ENCODE data around the gene MSX2. TPM values are rescaled to one million over a fixed set of nuclear protein-coding genes. Genes with fewer than 3 reads are reported as not detected.

The MSX2 gene
- total RNA-seq, 1 experiment from 2014 or later: 11.3 TPM

DNA sequence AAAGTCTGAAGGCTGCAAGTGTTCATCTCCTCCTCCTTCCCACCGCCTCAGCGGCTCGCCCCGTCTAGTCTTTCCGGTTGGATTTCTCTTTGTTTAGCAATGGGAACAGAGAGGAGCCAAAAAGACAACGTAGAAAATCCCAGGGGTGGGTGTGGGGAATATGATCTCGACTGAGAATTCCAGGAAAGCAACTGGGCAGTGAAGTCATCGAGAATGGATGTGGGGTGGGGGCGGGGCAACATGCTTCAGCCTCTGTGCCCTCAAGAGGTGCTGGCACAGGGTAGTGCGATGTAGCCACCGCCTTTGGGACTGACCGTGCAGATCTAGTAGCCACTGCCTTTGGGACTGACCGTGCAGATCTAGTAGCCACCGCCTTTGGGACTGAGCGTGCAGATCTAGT lies 12.9 kb downstream of the MSX2 start:
- no peak overlapping the region for H3K4me2 ChIP-seq (ENCODE audit: low read length)
- CTCF ChIA-PET: interaction anchor here (1.4 to 6.2 kb wide), 2 partner anchors 318 to 410 kb away, joined by 3 to 47 read pairs; no protein-coding TSS in a partner anchor
- BruUV-seq (replicated peaks): no TSS peak
- no peak overlapping the region for H2AFZ ChIP-seq (ENCODE audit: low read depth, low read length, poor library complexity, severe bottlenecking)
- intact Hi-C loops (cut with micrococcal nuclease): no loop called here
- H3K9me2 ChIP-seq (ENCODE audit: insufficient read depth): no peaks in the 10 kb centered on the region
- no peaks in the 10 kb centered on the region; the same call in 1 of the 2 replicates for H3K27me3 ChIP-seq (ENCODE audit: insufficient read depth, low read length)
- H3K36me3 ChIP-seq (ENCODE audit: control insufficient read depth in 1 of 2, insufficient read depth in 2 of 2, low read length in 2 of 2): no peaks in the 10 kb centered on the region
- H3K4me3 ChIP-seq (replicated peaks in 1 of 2; ENCODE audit: low read depth in 1 of 2, low read length in 2 of 2): no peak overlapping the region
- POLR2A ChIA-PET: no interaction called here
- DNase-seq (ENCODE audit: low read depth, low spot score) (no peak), ATAC-seq (no peak)
- no peak overlapping the region for H3K27ac ChIP-seq (ENCODE audit: low read depth, low read length)
- RAD21 ChIA-PET (ENCODE audit: low non-redundant PET in 1 of 2, low total read pairs in 2 of 2, uncharacterized antibody in 2 of 2, unreplicated experiment in 2 of 2): no interaction called here
- peaks cover 10 to 16% of the 10 kb centered on the region in 2 experiments for H3K4me1 ChIP-seq (ENCODE audit: control insufficient read depth in 1 of 2, insufficient read depth in 2 of 2, low read length in 2 of 2)
- no peaks in the 10 kb centered on the region for H3K9me3 ChIP-seq (ENCODE audit: control insufficient read depth in 1 of 2, insufficient read depth in 1 of 2, low read depth in 1 of 2, low read length in 2 of 2)
- H3K79me2 ChIP-seq (ENCODE audit: insufficient read depth, low read length): no peaks in the 10 kb centered on the region
- H3K9ac ChIP-seq (ENCODE audit: low read length): no peak overlapping the region
- no peaks in the 10 kb centered on the region for H4K20me1 ChIP-seq (ENCODE audit: insufficient read depth)
- TF ChIP-seq TCF7L2 (IDR thresholded peaks at IDR 0.05; ENCODE audit: borderline replicate concordance, extremely low read depth, insufficient read depth, insufficient read length) (no peak), SRF (IDR thresholded peaks at IDR 0.05; ENCODE audit: low read depth) (no peak), FOSL1 (IDR thresholded peaks at IDR 0.05; ENCODE audit: low read depth) (no peak), EZH2 (IDR thresholded peaks at IDR 0.05) (no peak), ELF1 (IDR thresholded peaks at IDR 0.05; ENCODE audit: borderline replicate concordance, low read depth) (no peak), ZFX (IDR thresholded peaks at IDR 0.05) (no peak), RAD21 (IDR thresholded peaks at IDR 0.05; ENCODE audit: low read depth) (no peak), JUND (IDR thresholded peaks at IDR 0.05) (no peak), SIN3A (IDR thresholded peaks at IDR 0.05; ENCODE audit: low read depth) (no peak)
- TF ChIP-seq, protein P1, sequence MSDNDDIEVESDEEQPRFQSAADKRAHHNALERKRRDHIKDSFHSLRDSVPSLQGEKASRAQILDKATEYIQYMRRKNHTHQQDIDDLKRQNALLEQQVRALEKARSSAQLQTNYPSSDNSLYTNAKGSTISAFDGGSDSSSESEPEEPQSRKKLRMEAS (IDR thresholded peaks at IDR 0.05): no peak
- TF ChIP-seq, protein P2, sequence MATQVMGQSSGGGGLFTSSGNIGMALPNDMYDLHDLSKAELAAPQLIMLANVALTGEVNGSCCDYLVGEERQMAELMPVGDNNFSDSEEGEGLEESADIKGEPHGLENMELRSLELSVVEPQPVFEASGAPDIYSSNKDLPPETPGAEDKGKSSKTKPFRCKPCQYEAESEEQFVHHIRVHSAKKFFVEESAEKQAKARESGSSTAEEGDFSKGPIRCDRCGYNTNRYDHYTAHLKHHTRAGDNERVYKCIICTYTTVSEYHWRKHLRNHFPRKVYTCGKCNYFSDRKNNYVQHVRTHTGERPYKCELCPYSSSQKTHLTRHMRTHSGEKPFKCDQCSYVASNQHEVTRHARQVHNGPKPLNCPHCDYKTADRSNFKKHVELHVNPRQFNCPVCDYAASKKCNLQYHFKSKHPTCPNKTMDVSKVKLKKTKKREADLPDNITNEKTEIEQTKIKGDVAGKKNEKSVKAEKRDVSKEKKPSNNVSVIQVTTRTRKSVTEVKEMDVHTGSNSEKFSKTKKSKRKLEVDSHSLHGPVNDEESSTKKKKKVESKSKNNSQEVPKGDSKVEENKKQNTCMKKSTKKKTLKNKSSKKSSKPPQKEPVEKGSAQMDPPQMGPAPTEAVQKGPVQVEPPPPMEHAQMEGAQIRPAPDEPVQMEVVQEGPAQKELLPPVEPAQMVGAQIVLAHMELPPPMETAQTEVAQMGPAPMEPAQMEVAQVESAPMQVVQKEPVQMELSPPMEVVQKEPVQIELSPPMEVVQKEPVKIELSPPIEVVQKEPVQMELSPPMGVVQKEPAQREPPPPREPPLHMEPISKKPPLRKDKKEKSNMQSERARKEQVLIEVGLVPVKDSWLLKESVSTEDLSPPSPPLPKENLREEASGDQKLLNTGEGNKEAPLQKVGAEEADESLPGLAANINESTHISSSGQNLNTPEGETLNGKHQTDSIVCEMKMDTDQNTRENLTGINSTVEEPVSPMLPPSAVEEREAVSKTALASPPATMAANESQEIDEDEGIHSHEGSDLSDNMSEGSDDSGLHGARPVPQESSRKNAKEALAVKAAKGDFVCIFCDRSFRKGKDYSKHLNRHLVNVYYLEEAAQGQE (IDR thresholded peaks at IDR 0.05; ENCODE audit: low read depth): no peak
- TF ChIP-seq, protein P3, sequence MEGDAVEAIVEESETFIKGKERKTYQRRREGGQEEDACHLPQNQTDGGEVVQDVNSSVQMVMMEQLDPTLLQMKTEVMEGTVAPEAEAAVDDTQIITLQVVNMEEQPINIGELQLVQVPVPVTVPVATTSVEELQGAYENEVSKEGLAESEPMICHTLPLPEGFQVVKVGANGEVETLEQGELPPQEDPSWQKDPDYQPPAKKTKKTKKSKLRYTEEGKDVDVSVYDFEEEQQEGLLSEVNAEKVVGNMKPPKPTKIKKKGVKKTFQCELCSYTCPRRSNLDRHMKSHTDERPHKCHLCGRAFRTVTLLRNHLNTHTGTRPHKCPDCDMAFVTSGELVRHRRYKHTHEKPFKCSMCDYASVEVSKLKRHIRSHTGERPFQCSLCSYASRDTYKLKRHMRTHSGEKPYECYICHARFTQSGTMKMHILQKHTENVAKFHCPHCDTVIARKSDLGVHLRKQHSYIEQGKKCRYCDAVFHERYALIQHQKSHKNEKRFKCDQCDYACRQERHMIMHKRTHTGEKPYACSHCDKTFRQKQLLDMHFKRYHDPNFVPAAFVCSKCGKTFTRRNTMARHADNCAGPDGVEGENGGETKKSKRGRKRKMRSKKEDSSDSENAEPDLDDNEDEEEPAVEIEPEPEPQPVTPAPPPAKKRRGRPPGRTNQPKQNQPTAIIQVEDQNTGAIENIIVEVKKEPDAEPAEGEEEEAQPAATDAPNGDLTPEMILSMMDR (IDR thresholded peaks at IDR 0.05 in 2 of 3, conservative IDR thresholded peaks at IDR 0.05 in 1 of 3; ENCODE audit: borderline replicate concordance in 1 of 3, insufficient read depth in 1 of 3, low read depth in 2 of 3, low read length in 2 of 3): no peak
